ENCODE results near the gene UQCRC2.
A peak's percentile ranks its signal among the peaks of the same experiment; 100 is the strongest.
"Not testable (repeated sequence)": the region's sequence is repeated elsewhere in the genome, so short reads cannot be mapped to it uniquely, and the experiment has no call there.

UQCRC2 gene

GRCh38 chr16:22012241-22012640 lies 59.1 kb downstream of the UQCRC2 start:
- no peak for DNase-seq

GRCh38 chr16:22013486-22013885 lies 60.3 kb downstream of the UQCRC2 start:
- DNase-seq: no peak

GRCh38 chr16:22014271-22014873 lies 61.2 kb downstream of the UQCRC2 start:
- DNase-seq: no peak

- no peak for DNase-seq
These were observed 63.8 kb downstream of the UQCRC2 start for GRCh38 chr16:22016927-22017326.

- no peak for DNase-seq
These were observed 65.4 kb downstream of the UQCRC2 start for GRCh38 chr16:22018559-22018958.

- DNase-seq: no peak
These were observed 69.0 kb downstream of the UQCRC2 start for GRCh38 chr16:22022151-22022550.

GRCh38 chr16:22023505-22023904 lies 70.3 kb downstream of the UQCRC2 start:
- DNase-seq: peak; percentile 34

- DNase-seq: not testable (repeated sequence)
These were observed 71.6 kb downstream of the UQCRC2 start for GRCh38 chr16:22024785-22025184.

- no peak for DNase-seq
These were observed 74.5 kb downstream of the UQCRC2 start for GRCh38 chr16:22027633-22028032.

- DNase-seq: no peak
These were observed 76.5 kb downstream of the UQCRC2 start for GRCh38 chr16:22029632-22030031.

GRCh38 chr16:22030087-22030812 lies 77.1 kb downstream of the UQCRC2 start:
- DNase-seq: no peak

- DNase-seq: no peak
These were observed 78.4 kb downstream of the UQCRC2 start for GRCh38 chr16:22031483-22032083.

Measured in hematopoietic multipotent progenitor cell treated with erythropoietin and hydrocortisone succinate and interleukin-3 and kit ligand, for 8 days (in vitro differentiated cells).